Measurements from ENCODE around the gene PGD.

DNA sequence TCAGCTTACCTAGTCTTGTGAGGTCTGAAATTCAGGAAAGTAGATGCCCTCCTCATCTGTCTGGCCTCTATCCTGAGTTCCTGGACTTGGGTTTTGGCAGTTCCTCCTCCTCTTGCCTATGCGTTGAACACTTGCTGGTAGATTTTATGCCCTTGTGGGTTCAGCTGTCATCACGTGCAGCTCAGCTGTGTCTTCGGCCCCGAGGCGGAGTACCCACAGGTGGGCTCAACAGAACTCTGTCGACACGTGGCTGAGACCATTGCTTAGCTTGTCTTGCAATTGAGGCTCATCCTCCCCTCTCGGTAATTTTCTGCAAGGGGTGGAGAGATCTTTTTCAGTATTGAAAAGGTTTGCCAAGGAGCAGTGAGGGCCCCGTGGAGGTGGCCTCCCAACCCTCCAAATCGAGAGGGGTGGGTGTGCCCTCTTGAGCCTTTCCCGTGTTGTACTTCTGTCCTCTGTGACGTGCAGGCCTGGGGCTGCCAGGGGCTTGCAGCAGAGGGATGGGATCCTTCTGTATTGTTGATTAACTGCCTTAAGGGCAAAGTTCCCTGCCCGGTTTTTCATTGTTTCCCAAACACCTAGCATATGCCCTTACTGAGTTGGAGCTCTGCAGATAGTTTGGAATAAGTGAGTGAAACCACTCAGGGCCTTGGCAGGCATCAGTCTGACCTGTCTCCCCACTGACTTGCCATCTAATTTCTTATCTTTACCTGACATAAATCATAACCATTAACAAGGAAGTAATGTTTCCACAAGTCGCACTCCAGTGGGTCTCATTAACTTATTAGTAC is 34.2 kb downstream of the PGD start:
- TF ChIP-seq, protein P1, sequence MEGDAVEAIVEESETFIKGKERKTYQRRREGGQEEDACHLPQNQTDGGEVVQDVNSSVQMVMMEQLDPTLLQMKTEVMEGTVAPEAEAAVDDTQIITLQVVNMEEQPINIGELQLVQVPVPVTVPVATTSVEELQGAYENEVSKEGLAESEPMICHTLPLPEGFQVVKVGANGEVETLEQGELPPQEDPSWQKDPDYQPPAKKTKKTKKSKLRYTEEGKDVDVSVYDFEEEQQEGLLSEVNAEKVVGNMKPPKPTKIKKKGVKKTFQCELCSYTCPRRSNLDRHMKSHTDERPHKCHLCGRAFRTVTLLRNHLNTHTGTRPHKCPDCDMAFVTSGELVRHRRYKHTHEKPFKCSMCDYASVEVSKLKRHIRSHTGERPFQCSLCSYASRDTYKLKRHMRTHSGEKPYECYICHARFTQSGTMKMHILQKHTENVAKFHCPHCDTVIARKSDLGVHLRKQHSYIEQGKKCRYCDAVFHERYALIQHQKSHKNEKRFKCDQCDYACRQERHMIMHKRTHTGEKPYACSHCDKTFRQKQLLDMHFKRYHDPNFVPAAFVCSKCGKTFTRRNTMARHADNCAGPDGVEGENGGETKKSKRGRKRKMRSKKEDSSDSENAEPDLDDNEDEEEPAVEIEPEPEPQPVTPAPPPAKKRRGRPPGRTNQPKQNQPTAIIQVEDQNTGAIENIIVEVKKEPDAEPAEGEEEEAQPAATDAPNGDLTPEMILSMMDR (IDR thresholded peaks at IDR 0.05) = no peak
- TF ChIP-seq POLR2A (IDR thresholded peaks at IDR 0.05) = no peak
- TF ChIP-seq POLR2AphosphoS5 (IDR thresholded peaks at IDR 0.05; ENCODE audit: insufficient read depth in 1 of 2, low read depth in 1 of 2) = no peak

Measured in vagina (tissue), 2 donors.